Activated T-cell treated with anti-CD3 and anti-CD28 coated beads, Interleukin-2, amount 50 U/mL, for 4 hours (primary cell): Measurements from ENCODE around the gene THOC2. TPM values are rescaled to one million over a fixed set of nuclear protein-coding genes. Genes with fewer than 3 reads are reported as not detected.
"Not testable (repeated sequence)": the region's sequence is repeated elsewhere in the genome, so short reads cannot be mapped to it uniquely, and the experiment has no call there.

Source experiments
- ATAC-seq, 2 donors: fragments of 200-7000 bp; cut with Tn5 transposase; one replicate each; pipeline ENCODE4 v1.10.0; 2021
- DNase-seq: peaks from one replicate; pipeline ENCODE4 v3.0.0-alpha.2; 2020
- H3K27me3 Mint-ChIP-seq: one replicate; pipeline ENCODE4 v1.8.0; 2021; ENCODE audit warnings: low read depth, mixed read lengths
- H3K36me3 Mint-ChIP-seq: one replicate; pipeline ENCODE4 v1.8.0; 2022; ENCODE audit warnings: mixed read lengths; ENCODE audit not compliant: insufficient read depth
- H3K4me1 Mint-ChIP-seq: one replicate; pipeline ENCODE4 v1.8.0; 2021; ENCODE audit warnings: low read depth, mixed read lengths
- H3K4me3 Mint-ChIP-seq: one replicate; pipeline ENCODE4 v1.8.0; 2021; ENCODE audit warnings: mild to moderate bottlenecking, moderate library complexity, mixed read lengths
- H3K9me3 Mint-ChIP-seq: one replicate; pipeline ENCODE4 v1.8.0; 2021; ENCODE audit warnings: mixed read lengths
- total RNA-seq, 3 donors: library from RNA; stranded (reverse); gene quantifications; one replicate each; pipeline ENCODE4 v1.2.1, GENCODE V29; 2021

The THOC2 gene
- total RNA-seq, 3 donors from 2014 or later: 67.1 to 72.2 (median 67.6) TPM

DNA sequence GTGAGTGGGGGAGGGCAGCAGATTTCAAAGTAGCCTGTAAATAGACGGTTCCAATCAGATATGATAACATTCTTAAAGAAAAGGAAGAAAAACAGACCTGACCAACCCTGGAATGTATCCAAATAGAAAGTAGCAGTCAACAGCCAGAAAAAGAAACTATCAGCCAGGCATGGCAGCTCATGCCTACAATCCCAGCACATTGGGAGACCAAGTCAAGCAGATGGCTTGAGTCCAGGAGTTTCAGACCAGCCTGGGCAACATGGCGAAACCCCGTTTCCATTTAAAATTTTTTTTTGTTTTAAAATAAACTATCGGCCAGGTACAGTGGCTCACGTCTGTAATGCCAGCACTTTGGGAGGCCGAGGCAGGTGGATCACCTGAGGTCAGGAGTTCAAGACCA is 125.0 kb downstream of the THOC2 start:
- DNase-seq: no peak
- Mint-ChIP-seq H3K4me3 (no peak overlapping the region), H3K4me1 (no peaks in the 10 kb centered on the region), H3K9me3 (no peaks in the 10 kb centered on the region), H3K27me3 (no peaks in the 10 kb centered on the region), H3K36me3 (peaks cover 12% of the 10 kb centered on the region)
- no peak for ATAC-seq

DNA sequence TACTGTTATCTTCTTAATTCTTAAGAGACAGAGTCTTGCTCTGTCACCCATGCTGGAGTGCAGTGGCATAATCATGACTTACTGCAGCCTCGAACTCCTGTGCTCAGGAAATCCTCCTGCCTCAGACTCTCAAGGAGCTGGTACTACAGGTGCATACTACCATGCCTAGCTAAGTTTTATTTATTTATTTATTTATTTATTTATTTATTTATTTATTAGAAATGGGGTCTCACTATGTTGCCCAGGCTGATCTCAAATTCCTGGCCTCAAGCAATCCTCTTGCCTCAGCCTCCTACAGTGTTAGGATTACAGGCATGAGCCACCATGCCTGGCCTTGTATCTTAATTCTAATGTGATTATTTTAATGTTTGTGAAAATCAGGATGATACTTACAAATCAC is 125.6 kb downstream of the THOC2 start:
- no peaks in the 10 kb centered on the region for H3K4me1 Mint-ChIP-seq
- DNase-seq: no peak
- no peak overlapping the region for H3K4me3 Mint-ChIP-seq
- no peak for ATAC-seq
- peaks cover 13% of the 10 kb centered on the region for H3K36me3 Mint-ChIP-seq
- H3K27me3 Mint-ChIP-seq: no peaks in the 10 kb centered on the region
- H3K9me3 Mint-ChIP-seq: no peaks in the 10 kb centered on the region

GRCh38 chrX:123603491-123603890 is 129.4 kb downstream of the THOC2 start:
- H3K9me3 Mint-ChIP-seq: no peaks in the 10 kb centered on the region
- peaks cover 16% of the 10 kb centered on the region for H3K36me3 Mint-ChIP-seq
- H3K4me1 Mint-ChIP-seq: no peaks in the 10 kb centered on the region
- DNase-seq: no peak
- H3K4me3 Mint-ChIP-seq: no peak overlapping the region
- ATAC-seq: no peak
- H3K27me3 Mint-ChIP-seq: no peaks in the 10 kb centered on the region

DNA sequence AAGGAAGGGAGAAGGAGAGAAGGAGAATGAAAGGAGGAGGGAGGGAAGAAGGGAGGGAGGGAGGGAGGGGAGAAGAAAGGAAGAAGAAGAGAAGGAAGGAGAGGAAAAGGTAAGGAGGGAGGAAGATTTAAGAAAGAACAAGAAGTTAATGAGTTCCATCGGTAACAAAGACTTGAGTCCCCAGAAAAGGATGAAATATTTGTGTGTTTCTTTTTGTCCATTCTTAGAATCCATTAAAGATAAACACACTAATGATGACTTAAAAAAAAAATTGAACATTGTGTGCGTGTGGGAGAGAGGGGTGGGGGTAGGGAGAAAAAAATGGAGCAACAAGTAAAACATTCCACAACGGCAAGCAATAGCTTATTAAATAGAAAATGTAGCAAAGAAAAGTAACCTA is 131.4 kb downstream of the THOC2 start:
- DNase-seq: no peak
- Mint-ChIP-seq H3K27me3 (no peaks in the 10 kb centered on the region), H3K36me3 (peaks cover 13% of the 10 kb centered on the region), H3K4me3 (no peak overlapping the region), H3K4me1 (no peaks in the 10 kb centered on the region), H3K9me3 (no peaks in the 10 kb centered on the region)
- ATAC-seq: no peak

DNA sequence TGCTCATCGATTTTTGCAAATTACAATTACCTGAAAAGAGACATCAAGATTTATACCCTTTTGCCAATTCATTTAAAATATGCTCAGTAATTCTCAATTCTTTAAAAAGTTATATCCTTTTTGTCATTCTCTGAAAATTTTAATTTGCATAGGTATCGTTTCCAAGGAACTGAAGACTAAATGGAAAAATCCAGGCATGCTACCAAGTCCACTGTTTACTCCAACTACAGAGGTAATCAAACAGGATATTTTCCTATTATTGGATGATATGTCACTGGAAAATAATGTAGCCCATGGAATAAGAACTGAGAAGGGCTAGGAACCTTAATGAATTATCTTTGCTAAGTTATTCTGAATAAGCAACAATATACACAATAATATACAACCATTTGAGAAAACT is 132.7 kb downstream of the THOC2 start:
- Mint-ChIP-seq H3K4me3 (no peak overlapping the region), H3K9me3 (no peaks in the 10 kb centered on the region), H3K27me3 (no peaks in the 10 kb centered on the region), H3K4me1 (no peaks in the 10 kb centered on the region), H3K36me3 (peaks cover 10% of the 10 kb centered on the region)
- no peak for DNase-seq
- no peak for ATAC-seq

GRCh38 chrX:123590842-123591486 is 141.9 kb downstream of the THOC2 start:
- Mint-ChIP-seq H3K4me1 (peaks cover 6% of the 10 kb centered on the region), H3K4me3 (no peak overlapping the region), H3K36me3 (no peaks in the 10 kb centered on the region), H3K27me3 (no peaks in the 10 kb centered on the region), H3K9me3 (no peaks in the 10 kb centered on the region)
- DNase-seq (no peak), ATAC-seq (no peak)

DNA sequence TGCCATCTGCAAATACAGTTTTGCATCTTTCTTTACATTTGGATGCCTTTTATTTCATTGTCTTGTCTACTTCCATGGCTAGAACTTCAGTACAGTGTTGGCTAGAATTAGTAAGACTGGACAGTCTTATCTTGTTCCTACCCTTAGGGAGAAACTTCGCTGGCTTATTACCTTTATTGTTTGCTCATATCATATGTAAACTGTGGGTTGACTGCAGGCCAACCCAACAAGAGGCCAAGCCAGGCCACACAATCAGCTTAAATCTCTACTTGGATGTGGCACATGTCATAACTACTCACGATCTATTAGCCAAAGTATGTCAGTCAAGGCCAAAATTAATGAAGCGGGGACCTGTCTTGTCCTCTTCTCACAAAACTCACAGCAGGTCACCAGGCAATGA is 144.1 kb downstream of the THOC2 start:
- Mint-ChIP-seq H3K27me3 (no peaks in the 10 kb centered on the region), H3K4me3 (no peak overlapping the region), H3K4me1 (peaks cover 6% of the 10 kb centered on the region), H3K36me3 (no peaks in the 10 kb centered on the region), H3K9me3 (no peaks in the 10 kb centered on the region)
- DNase-seq (no peak), ATAC-seq (no peak)

DNA sequence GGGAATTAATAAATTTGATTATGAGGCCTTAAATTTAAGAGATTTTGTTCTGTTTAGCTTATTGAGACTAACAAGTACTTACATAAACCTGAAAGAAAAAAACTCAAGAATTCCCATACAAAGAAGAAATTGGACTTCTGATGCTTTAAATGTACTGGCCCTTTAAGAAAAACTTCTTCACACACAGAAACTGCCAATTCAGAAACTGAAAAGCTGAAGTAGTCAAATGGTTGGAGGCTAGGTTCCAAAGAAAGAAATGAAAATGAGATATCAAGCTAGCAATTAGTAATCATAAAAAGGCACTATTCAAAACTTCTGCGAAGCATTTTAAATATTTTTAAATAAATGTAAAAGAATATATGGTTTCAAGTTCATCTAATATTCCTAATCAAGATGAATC is 151.3 kb downstream of the THOC2 start:
- Mint-ChIP-seq H3K9me3 (peaks cover 3% of the 10 kb centered on the region), H3K27me3 (no peaks in the 10 kb centered on the region), H3K4me1 (no peaks in the 10 kb centered on the region), H3K36me3 (peaks cover 2% of the 10 kb centered on the region), H3K4me3 (no peak overlapping the region)
- DNase-seq (no peak), ATAC-seq (no peak)

DNA sequence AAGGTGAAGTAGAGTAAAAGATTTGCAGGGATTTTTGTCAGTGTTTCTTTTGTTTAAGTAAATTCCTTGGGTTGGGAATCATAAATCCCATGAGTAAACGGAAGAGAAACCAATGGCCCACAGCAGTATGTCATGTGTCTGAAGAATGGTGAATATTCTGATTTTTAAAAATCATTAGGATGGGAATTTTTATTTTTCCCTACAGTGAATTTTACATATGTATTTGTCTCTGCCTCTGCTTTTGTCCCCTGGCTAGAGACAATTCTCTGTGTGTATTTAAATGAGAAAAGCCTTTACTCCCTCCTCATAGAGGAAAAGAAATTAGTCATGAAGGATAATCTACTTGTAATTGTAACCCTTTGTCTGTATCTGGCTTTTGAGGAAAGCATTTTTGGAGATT is 152.1 kb downstream of the THOC2 start:
- H3K4me1 Mint-ChIP-seq: no peaks in the 10 kb centered on the region
- ATAC-seq: no peak

GRCh38 chrX:123574027-123574426 is 158.8 kb downstream of the THOC2 start:
- H3K4me3 Mint-ChIP-seq, H3K4me1 Mint-ChIP-seq, H3K36me3 Mint-ChIP-seq, H3K27me3 Mint-ChIP-seq, DNase-seq, ATAC-seq: not testable (repeated sequence)
- peaks cover 19% of the 10 kb centered on the region for H3K9me3 Mint-ChIP-seq

More for the DNA sequence above, 152.1 kb downstream of the THOC2 start:
- Mint-ChIP-seq H3K36me3 (peaks cover 2% of the 10 kb centered on the region), H3K4me3 (no peak overlapping the region), H3K9me3 (peaks cover 6% of the 10 kb centered on the region), H3K27me3 (no peaks in the 10 kb centered on the region)
- DNase-seq: no peak

DNA sequence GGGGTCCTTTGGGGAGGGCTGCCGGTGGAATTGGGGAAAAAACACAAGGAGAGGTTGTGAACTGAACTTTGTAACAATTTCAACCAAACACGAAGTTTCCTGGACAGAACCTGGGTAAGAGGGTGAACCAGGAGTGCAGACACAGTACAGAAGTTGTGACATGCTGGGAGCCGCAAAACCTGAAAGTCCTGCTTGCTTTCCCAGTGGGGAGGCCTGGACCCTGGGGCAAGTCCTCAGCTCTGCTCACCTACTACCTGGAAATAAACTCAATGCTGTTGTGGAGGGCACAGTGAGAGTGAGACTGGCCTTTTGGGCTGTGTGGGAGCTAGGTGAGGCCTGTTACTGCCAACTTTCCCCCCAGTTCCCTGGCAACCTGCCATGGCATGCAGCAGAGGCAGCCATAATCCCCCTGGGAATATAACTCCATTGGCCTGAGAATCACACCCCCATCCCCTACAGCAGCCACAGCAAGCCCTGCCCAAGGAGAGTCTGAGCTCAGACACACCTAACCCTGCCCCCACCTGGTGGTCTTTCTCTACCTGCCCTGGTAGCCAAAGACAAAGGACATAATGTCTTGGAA is 162.8 kb downstream of the THOC2 start:
- ATAC-seq: no peak
- DNase-seq: no peak
- Mint-ChIP-seq H3K9me3 (peaks cover 12% of the 10 kb centered on the region), H3K4me1 (no peaks in the 10 kb centered on the region), H3K36me3 (no peaks in the 10 kb centered on the region), H3K27me3 (no peaks in the 10 kb centered on the region), H3K4me3 (no peak overlapping the region)

- DNase-seq (no peak), ATAC-seq (no peak)
- no peaks in the 10 kb centered on the region for H3K36me3 Mint-ChIP-seq
- no peaks in the 10 kb centered on the region for H3K4me1 Mint-ChIP-seq
- H3K4me3 Mint-ChIP-seq: no peak overlapping the region
- H3K9me3 Mint-ChIP-seq: peaks cover 3% of the 10 kb centered on the region
- H3K27me3 Mint-ChIP-seq: no peaks in the 10 kb centered on the region
Measured at GRCh38 chrX:123563167-123563566, 169.7 kb downstream of the THOC2 start.

- Mint-ChIP-seq H3K36me3 (no peaks in the 10 kb centered on the region), H3K9me3 (peaks cover 3% of the 10 kb centered on the region), H3K27me3 (no peaks in the 10 kb centered on the region), H3K4me3 (no peak overlapping the region), H3K4me1 (no peaks in the 10 kb centered on the region)
- ATAC-seq: no peak
- no peak for DNase-seq
Measured at GRCh38 chrX:123562342-123563146, 170.3 kb downstream of the THOC2 start.

DNA sequence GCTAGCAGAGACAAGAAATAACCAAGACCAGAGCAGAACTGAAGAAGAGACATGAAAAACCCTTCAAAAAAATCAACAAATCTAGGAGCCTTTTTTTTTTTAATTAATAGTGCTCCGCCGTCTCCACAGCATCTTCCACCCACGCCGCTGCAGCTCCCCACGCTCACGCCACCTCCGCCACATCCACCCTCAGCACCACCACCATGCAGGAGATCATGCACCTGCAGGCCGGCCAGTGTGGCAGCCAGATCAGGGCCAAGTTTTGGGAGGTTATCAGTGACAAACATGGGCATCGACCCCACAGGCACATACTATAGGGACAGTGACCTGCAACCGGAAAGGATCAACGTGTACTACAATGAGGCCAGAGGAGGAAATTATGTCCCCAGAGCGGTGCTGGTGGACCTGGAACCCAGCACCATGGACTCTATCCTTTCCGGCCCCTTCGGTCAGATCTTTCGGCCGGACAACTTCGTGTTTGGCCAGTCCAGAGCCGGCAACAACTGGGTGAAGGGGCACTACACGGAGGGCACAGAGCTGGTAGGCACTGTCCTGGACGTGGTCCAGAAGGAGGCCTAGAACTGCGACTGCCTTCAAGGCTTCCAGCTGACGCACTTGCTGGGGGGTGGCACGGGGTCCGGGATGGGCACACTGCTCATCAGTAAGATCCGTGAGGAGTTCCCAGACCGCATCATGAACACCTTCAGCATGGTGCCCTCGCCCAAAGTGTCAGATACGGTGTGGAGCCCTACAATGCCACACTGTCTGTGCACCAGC is 171.2 kb downstream of the THOC2 start:
- H3K4me3 Mint-ChIP-seq: no peak overlapping the region
- ATAC-seq: no peak

More for the DNA sequence above, 171.2 kb downstream of the THOC2 start:
- DNase-seq: no peak
- H3K9me3 Mint-ChIP-seq: peaks cover 3% of the 10 kb centered on the region
- no peaks in the 10 kb centered on the region for H3K36me3 Mint-ChIP-seq
- no peaks in the 10 kb centered on the region for H3K4me1 Mint-ChIP-seq
- no peaks in the 10 kb centered on the region for H3K27me3 Mint-ChIP-seq
